Skeletal muscle tissue (tissue), 2 donors: ENCODE results near the gene SPAG7. TPM values are rescaled to one million over a fixed set of nuclear protein-coding genes. Genes with fewer than 3 reads are reported as not detected.

Experiments used
- small RNA-seq: library from RNA; depleted of rRNA; stranded (forward); fragments of <200 nt; gene quantifications from one replicate; pipeline ENCODE3, GENCODE V24; 2014
- total RNA-seq: library from RNA; depleted of rRNA; stranded (reverse); fragments of >200 nt; gene quantifications from one replicate; pipeline ENCODE4 v1.2.3, GENCODE V29; 2014

The SPAG7 gene
- total RNA-seq, 1 donor from 2014 or later: 51.7 TPM

Small RNAs within 50 kb of the gene (small RNA-seq; reads per million reads assigned to genes)
- gene MIR6864: not detected
- gene MIR6865: not detected

Other genes with a start within 250 kb of the SPAG7 start
- 6.3 TPM for gene MED11, start 236.4 kb downstream of the SPAG7 start, total RNA-seq
- gene ZMYND15, start 228.0 kb downstream of the SPAG7 start, total RNA-seq: 0.52 TPM
- 1.6 TPM for gene CXCL16, start 227.9 kb downstream of the SPAG7 start, total RNA-seq
- not detected for gene TM4SF5, start 195.9 kb downstream of the SPAG7 start, total RNA-seq
- 4.7 TPM for gene VMO1, start 181.5 kb downstream of the SPAG7 start, total RNA-seq
- not detected for gene GLTPD2, start 178.9 kb downstream of the SPAG7 start, total RNA-seq
- 105 TPM for gene PSMB6, start 171.7 kb downstream of the SPAG7 start, total RNA-seq
- gene PLD2, start 160.7 kb downstream of the SPAG7 start, total RNA-seq: 9.9 TPM
- gene MINK1, start 134.5 kb downstream of the SPAG7 start, total RNA-seq: 13.0 TPM
- 2.6 TPM for gene C17orf107, start 68.3 kb downstream of the SPAG7 start, total RNA-seq
- gene CHRNE, start 64.7 kb downstream of the SPAG7 start, total RNA-seq: 1.0 TPM
- gene GP1BA, start 35.5 kb downstream of the SPAG7 start, total RNA-seq: under 0.01 TPM
- 59.5 TPM for gene SLC25A11, start 27.8 kb downstream of the SPAG7 start, total RNA-seq
- 12.0 TPM for gene RNF167, start 27.5 kb downstream of the SPAG7 start, total RNA-seq
- 137 TPM for gene PFN1, start 19.3 kb downstream of the SPAG7 start, total RNA-seq
- 2,880 TPM for gene ENO3, start 16.7 kb downstream of the SPAG7 start, total RNA-seq
- 4.7 TPM for gene CAMTA2, start 19.9 kb upstream of the SPAG7 start, total RNA-seq
- gene INCA1, start 29.7 kb upstream of the SPAG7 start, total RNA-seq: not detected
- gene KIF1C, start 30.1 kb upstream of the SPAG7 start, total RNA-seq: 47.5 TPM
- not detected for gene SLC52A1, start 67.6 kb upstream of the SPAG7 start, total RNA-seq
- gene ZFP3, start 110.7 kb upstream of the SPAG7 start, total RNA-seq: 6.3 TPM
- gene ZNF232, start 144.1 kb upstream of the SPAG7 start, total RNA-seq: 6.8 TPM
- gene USP6, start 148.2 kb upstream of the SPAG7 start, total RNA-seq: 3.7 TPM
- gene ZNF594, start 224.1 kb upstream of the SPAG7 start, total RNA-seq: 8.9 TPM